Measurements from ENCODE around the gene DTX3L.

The DTX3L gene

DNA sequence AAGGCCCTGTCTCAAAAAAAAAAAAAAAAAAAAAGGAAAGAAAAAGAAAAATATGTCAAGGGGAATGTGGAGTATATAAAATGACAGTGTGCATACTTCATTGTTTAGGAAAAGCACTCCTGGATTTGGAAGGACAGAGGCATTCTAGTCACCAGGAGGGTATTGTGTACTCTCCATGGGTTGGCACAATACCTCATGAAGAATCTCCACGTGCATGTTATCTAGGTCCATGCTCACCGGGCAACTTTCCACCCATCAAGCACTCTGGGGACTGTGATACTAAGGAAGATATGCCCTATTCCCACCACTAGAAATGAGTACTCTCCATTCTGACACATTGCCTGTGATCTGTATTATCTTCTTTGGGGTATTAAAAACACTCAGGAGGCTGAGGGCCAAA is 34.0 kb upstream of the DTX3L start:
- no peak overlapping the region for H3K27ac ChIP-seq
- TF ChIP-seq ZFX (IDR thresholded peaks at IDR 0.05) = no peak
- TF ChIP-seq, protein P1, sequence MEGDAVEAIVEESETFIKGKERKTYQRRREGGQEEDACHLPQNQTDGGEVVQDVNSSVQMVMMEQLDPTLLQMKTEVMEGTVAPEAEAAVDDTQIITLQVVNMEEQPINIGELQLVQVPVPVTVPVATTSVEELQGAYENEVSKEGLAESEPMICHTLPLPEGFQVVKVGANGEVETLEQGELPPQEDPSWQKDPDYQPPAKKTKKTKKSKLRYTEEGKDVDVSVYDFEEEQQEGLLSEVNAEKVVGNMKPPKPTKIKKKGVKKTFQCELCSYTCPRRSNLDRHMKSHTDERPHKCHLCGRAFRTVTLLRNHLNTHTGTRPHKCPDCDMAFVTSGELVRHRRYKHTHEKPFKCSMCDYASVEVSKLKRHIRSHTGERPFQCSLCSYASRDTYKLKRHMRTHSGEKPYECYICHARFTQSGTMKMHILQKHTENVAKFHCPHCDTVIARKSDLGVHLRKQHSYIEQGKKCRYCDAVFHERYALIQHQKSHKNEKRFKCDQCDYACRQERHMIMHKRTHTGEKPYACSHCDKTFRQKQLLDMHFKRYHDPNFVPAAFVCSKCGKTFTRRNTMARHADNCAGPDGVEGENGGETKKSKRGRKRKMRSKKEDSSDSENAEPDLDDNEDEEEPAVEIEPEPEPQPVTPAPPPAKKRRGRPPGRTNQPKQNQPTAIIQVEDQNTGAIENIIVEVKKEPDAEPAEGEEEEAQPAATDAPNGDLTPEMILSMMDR (conservative IDR thresholded peaks at IDR 0.05) = no peak

DNA sequence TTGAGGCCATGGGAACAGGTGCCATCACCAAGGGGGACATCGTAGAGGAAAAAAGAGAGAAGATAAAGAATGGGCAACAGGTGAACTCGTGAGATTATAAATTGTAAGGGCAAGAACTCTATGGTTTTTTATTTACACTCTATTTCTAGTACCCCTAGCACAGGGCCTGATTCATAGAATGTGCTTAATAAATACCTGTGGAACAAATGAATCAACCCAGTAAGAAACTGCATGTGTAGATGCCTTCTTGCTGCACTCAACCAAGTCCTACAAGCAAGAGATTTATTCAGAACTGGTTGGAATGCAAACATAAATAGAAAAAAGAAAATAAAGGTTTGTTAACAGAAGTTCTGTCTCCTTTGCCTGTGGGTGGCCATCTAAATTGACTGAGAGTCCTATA is 30.7 kb upstream of the DTX3L start:
- H3K27ac ChIP-seq = no peak overlapping the region
- TF ChIP-seq, protein P1 (conservative IDR thresholded peaks at IDR 0.05) = no peak
- no peak for TF ChIP-seq ZFX (IDR thresholded peaks at IDR 0.05)

DNA sequence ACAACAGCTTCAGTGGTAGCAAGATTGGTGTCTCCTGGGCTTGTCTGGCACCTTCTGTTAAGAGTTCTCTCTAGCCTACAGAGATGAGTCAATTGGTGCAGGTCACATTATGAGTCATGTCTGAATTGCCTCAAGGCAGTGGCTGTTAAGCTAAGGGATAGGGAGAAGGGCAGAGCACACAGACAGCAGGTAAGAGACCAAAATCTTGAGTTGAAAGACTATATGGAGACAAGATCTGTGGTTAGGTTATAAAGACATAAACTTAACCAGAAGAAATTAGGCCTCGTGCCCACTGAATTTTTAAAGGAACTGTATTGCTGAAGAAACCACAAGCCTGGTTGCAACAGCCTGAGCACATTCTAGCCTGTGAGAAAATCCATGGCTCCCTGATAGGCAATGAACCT is 30.2 kb upstream of the DTX3L start:
- no peak overlapping the region for H3K27ac ChIP-seq
- TF ChIP-seq ZFX (IDR thresholded peaks at IDR 0.05) = no peak
- TF ChIP-seq, protein P1 (conservative IDR thresholded peaks at IDR 0.05) = no peak

DNA sequence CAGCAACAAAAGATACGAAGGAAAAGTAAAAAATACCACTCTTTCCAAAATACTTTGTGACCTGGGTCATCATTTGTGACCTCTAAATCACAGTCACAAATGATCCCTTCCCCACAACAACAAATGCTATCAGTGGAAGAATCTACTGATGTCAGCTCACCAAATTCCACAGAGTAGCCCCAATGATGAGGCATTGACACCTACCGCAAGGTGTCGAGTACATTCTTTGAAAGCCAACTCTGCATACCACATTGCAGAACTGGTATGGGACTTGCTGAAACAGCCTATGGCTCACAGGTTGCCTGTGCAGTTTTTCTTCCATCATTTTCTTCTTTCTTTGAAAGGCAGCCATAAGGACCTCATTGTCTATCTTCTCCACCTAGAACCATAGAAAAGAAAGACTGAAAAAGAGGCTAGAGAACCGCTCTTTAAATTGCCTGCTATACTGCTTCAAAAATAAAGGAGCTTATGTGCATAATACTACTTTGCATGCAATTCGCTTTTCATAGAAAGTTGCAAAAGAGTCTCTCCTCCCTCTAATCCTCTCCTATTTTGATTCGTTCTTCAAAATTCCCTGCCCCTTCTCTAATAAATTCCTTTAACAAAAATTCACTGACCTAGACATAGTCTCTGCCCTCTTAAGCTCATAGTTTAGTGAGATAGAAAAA is 28.0 kb upstream of the DTX3L start:
- TF ChIP-seq, protein P1 (conservative IDR thresholded peaks at IDR 0.05) = no peak
- TF ChIP-seq ZFX (IDR thresholded peaks at IDR 0.05) = no peak
- no peak overlapping the region for H3K27ac ChIP-seq

DNA sequence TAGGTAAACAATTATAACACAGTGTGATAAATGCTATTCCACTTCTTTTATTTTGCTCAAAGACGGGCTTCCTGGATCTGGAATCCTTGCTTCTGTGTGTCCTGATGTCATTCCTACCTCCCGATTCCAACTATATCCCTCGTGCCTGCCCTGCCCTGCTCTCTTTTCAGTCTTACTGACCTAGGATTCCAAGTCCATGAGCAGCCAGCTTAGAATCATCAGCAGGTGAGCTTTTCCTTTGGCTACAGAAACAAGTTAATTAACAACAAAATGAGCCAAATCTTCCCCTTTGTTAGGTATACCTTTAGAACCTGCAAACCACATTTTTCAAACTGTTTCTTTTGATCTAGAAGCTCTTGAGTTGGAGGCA is 27.5 kb upstream of the DTX3L start:
- TF ChIP-seq, protein P1 (conservative IDR thresholded peaks at IDR 0.05) = no peak
- TF ChIP-seq ZFX (IDR thresholded peaks at IDR 0.05) = no peak
- no peak overlapping the region for H3K27ac ChIP-seq

DNA sequence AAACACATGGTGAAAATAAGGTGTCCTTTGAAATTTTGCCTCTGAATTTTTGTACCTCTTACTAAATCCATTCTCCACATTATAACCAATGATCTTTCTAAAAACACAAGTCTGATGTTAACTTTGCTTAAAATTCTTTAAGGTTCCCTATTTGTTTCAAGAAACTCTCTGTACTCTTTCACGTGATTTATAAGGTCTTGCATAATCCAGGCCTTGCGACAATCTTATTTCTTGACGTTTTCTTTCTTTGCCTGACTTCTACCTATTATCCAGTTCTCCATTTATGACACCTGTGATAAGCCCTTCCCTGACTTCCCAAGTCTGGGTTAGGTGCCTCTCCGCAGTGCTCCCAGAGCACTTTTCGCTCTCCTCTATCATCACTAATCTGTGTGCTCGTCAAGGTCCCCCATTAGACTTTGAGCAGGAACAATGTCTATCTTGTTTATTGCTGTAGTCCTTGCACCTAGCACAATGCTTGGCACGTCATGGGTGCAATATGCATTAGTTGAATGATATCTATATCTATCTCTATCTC is 25.1 kb upstream of the DTX3L start:
- TF ChIP-seq, protein P1 (conservative IDR thresholded peaks at IDR 0.05) = no peak
- no peak for TF ChIP-seq ZFX (IDR thresholded peaks at IDR 0.05)

DNA sequence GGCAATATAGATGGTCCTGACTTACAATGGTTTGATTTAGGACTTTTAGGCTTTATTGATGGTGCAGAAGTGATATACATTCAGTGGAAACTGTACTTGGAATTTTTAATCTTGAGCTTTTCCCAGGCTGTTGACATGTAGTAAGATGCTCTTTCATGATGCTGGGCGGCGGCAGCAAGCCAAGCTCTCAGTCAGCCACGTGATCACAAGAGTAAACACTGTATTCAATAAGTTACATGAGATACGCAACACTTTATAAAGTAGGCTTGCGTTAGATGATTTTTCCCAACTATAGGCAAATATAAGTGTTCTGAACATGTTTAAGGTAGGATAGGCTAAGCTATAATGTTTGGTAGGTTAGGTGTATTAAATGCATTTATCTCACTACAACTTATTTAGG is 18.0 kb upstream of the DTX3L start:
- no peak for TF ChIP-seq ZFX (IDR thresholded peaks at IDR 0.05)
- TF ChIP-seq, protein P1 (conservative IDR thresholded peaks at IDR 0.05) = no peak

More for the DNA sequence above, 25.1 kb upstream of the DTX3L start:
- H3K27ac ChIP-seq = no peak overlapping the region

More for the DNA sequence above, 18.0 kb upstream of the DTX3L start:
- no peak overlapping the region for H3K27ac ChIP-seq

All from C4-2B (cell line).